ENCODE data around the gene PITPNM2.

DNA sequence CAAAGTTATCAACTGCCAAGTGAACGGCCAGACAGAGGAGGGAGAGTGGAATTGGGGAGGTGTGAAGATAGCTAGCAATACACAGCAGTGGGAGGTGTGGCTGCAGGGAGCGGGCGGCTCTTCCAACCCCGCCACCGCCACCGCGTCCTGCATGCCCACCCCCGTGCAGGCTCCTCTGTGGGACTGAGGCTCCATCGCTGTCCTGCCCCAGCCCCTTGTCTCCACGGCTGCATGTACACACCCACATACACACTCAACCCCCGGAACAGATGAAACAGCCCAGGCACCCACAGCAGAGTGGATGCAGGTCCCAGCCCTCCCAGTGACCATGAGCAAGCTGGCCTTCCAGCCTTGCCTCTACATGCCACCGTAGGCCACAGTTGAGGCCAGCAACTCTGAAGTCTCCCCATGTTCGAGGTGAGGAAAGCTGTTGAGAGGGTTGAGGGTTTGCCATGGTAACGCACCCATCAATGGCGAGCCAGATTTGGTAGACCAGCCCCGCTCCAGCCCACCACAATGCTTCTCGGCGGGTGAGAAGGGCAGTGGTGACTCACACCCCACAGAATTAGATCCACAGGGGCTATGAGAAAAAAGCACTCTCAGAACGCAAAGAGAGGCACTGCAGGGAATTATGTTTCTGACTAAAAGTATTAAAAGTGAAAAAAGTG is 39.3 kb downstream of the PITPNM2 start:
- TF ChIP-seq, protein P1, sequence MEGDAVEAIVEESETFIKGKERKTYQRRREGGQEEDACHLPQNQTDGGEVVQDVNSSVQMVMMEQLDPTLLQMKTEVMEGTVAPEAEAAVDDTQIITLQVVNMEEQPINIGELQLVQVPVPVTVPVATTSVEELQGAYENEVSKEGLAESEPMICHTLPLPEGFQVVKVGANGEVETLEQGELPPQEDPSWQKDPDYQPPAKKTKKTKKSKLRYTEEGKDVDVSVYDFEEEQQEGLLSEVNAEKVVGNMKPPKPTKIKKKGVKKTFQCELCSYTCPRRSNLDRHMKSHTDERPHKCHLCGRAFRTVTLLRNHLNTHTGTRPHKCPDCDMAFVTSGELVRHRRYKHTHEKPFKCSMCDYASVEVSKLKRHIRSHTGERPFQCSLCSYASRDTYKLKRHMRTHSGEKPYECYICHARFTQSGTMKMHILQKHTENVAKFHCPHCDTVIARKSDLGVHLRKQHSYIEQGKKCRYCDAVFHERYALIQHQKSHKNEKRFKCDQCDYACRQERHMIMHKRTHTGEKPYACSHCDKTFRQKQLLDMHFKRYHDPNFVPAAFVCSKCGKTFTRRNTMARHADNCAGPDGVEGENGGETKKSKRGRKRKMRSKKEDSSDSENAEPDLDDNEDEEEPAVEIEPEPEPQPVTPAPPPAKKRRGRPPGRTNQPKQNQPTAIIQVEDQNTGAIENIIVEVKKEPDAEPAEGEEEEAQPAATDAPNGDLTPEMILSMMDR (IDR thresholded peaks at IDR 0.05; ENCODE audit: poor library complexity): no peak
- no peak for TF ChIP-seq EZH2 (IDR thresholded peaks at IDR 0.05; ENCODE audit: borderline replicate concordance)

Data from hepatocyte (in vitro differentiated cells).